ENCODE data around the gene KDR. TPM values are rescaled to one million over a fixed set of nuclear protein-coding genes. Genes with fewer than 3 reads are reported as not detected.

KDR gene
- total RNA-seq, 4 donors from 2014 or later, result 4.3 to 13.9 (median 8.7) TPM

GRCh38 chr4:55087009-55087912 is 38.1 kb downstream of the KDR start:
- 48 to 52% methylated on average over 8 of the region's 8 CpGs for WGBS, 2 donors
- TF ChIP-seq CTCF (IDR thresholded peaks at IDR 0.05) (no peak), POLR2A (IDR thresholded peaks at IDR 0.05) (no peak)
- no peak overlapping the region for H3K4me3 ChIP-seq (ENCODE audit: low read depth, poor library complexity, severe bottlenecking)
- DNase-seq (ENCODE audit: low spot score in 2 of 2), result no peak
- intact Hi-C loops (cut with DNase I; ENCODE audit: low total_unique reads), result no loop called here

DNA sequence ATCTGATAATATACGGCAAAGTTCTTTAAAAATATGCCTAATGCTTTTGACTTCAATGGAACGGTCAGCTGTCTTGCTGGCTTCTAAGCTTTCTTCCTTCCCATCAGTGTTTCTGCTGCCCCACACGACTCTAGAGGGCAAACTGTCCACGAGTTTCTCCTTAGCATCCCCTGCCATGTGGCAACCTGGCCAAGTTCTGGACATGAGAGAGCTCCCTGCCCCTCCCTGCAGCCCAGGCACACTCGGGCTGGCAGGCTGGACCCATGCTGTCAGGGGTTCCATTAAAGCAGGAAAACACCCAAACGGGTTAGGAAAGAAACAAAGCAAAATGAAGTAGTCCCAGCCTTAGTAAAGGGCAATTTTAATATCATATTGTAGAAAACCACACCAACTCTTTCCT is 38.8 kb downstream of the KDR start:
- DNase-seq (ENCODE audit: low spot score in 2 of 2), result no peak
- TF ChIP-seq CTCF (IDR thresholded peaks at IDR 0.05) (no peak), POLR2A (IDR thresholded peaks at IDR 0.05) (no peak)
- intact Hi-C loops (cut with DNase I; ENCODE audit: low total_unique reads), result no loop called here

GRCh38 chr4:55083735-55084134 is 41.7 kb downstream of the KDR start:
- no peak for DNase-seq (ENCODE audit: low spot score in 2 of 2)
- TF ChIP-seq CTCF (IDR thresholded peaks at IDR 0.05) (no peak), POLR2A (IDR thresholded peaks at IDR 0.05) (no peak)
- WGBS, 2 donors, result 88 to 92% methylated on average over 4 of the region's 4 CpGs
- H3K4me3 ChIP-seq (ENCODE audit: low read depth, poor library complexity, severe bottlenecking), result no peak overlapping the region
- intact Hi-C loops (cut with DNase I; ENCODE audit: low total_unique reads), result no loop called here

More for the DNA sequence above, 38.8 kb downstream of the KDR start:
- 59% methylated on average over 6 of the region's 6 CpGs for WGBS, 2 donors
- no peak overlapping the region for H3K4me3 ChIP-seq (ENCODE audit: low read depth, poor library complexity, severe bottlenecking)

DNA sequence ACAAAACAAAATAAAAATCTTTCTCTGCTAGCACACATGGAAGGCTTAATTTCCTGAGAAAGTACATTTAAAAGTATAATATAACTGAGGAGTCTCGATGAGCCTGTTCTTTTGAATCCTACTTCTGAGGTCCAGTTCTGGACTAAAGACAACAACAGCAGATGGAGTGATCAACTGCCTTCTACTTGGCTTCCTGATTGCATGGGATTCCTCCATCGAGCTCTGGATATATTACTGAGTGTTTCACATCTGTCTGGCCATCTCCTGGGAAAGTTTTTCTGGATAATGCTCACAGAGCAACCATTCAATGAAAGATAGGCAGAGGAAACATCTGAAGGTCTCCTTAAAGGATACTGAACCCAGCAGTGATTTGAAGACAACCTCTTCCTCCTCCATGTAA is 42.6 kb downstream of the KDR start:
- intact Hi-C loops (cut with DNase I; ENCODE audit: low total_unique reads), result no loop called here
- WGBS, 2 donors, result 69 to 74% methylated on average over 2 of the region's 2 CpGs
- TF ChIP-seq POLR2A (IDR thresholded peaks at IDR 0.05), result no peak
- no peak for TF ChIP-seq CTCF (IDR thresholded peaks at IDR 0.05)
- H3K4me3 ChIP-seq (ENCODE audit: low read depth, poor library complexity, severe bottlenecking), result no peak overlapping the region
- DNase-seq (ENCODE audit: low spot score in 2 of 2), result no peak

DNA sequence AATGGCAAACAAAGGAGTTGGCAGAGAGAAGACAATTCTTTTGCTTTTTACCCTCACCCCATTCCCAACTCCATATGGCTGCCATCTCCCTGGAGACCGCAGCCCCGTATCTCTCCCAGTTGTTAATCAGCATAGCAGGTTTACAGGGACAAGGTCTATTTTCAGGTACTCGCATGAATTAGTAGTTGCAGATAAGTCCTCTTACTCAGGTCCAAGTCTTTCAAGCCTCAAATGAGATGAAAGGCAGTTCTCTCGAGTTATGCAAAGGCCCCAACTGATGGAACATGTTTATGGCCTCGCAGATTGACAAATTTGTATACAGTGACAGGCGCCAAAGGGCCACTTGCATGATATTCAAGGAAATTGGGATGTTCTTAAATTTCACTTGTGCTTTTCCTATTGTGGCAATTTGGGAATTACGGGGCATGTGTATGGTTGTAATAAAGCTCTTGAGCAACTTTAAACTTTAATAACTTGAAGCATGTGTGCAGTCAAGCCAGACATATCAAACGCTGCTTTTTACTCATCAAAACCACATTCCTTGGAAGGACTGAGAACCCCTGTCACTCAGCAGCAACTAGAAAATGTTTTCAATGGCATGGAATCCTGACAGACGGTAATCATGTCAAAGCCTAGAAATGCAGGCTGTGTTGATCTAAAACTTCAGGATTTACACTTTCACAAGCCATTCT is 45.1 kb downstream of the KDR start:
- no peak overlapping the region for H3K4me3 ChIP-seq (ENCODE audit: low read depth, poor library complexity, severe bottlenecking)
- intact Hi-C loops (cut with DNase I; ENCODE audit: low total_unique reads), result no loop called here
- TF ChIP-seq CTCF (IDR thresholded peaks at IDR 0.05) (no peak), POLR2A (IDR thresholded peaks at IDR 0.05) (no peak)
- 40 to 47% methylated on average over 9 of the region's 9 CpGs for WGBS, 2 donors
- peak in 1 of 2 donors; percentile 28 for DNase-seq (ENCODE audit: low spot score in 2 of 2)
